Prostate gland (tissue), 2 donors: ENCODE measurements around the gene OR1F1.

Experiments used
- CTCF ChIP-seq, 4 experiments: fragments of 200-600 bp in 2 of 4; fragments of 450-650 bp in 2 of 4; sonication (generic) in 2 of 4; IDR thresholded peaks; 1 replicate in 3 of 4; 2 replicates in 1 of 4; pipeline ENCODE4 v1.5.1; 2016 to 2019; ENCODE audit warnings: antibody characterized with exemption in 4 of 4, mild to moderate bottlenecking in 2 of 4, moderate library complexity in 2 of 4
- POLR2A ChIP-seq: fragments of 450-650 bp; IDR thresholded peaks from one replicate; pipeline ENCODE4 v1.6.1; 2016; ENCODE audit warnings: antibody characterized with exemption, mild to moderate bottlenecking

DNA sequence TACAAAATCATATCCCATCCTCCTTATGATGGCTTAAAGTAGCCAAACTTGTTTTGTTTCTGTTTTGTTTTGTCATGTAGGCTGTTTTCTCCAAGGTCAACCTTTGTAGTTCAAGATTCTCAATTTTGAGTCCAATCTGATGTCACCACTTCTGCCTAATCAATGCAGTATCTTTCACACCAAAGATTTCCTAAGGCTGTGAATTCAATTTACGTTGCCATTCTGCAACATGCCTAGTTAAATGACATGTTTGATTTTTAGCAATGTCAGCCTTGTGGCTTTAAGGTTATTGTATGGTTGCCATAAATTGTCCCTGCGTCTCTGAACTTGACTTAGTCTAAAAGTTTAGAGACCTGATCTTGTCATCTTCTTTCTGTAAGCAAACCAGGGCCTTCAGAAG is 32.8 kb upstream of the OR1F1 start:
- TF ChIP-seq CTCF (IDR thresholded peaks at IDR 0.05) (no peak), POLR2A (no peak)
